ENCODE data around the gene RAP1GAP2. TPM values are rescaled to one million over a fixed set of nuclear protein-coding genes. Genes with fewer than 3 reads are reported as not detected.
A peak's percentile ranks its signal among the peaks of the same experiment; 100 is the strongest.
"Not testable (repeated sequence)": the region's sequence is repeated elsewhere in the genome, so short reads cannot be mapped to it uniquely, and the experiment has no call there.

RAP1GAP2 gene
- polyA plus RNA-seq, 1 donor = 23.1 TPM

DNA sequence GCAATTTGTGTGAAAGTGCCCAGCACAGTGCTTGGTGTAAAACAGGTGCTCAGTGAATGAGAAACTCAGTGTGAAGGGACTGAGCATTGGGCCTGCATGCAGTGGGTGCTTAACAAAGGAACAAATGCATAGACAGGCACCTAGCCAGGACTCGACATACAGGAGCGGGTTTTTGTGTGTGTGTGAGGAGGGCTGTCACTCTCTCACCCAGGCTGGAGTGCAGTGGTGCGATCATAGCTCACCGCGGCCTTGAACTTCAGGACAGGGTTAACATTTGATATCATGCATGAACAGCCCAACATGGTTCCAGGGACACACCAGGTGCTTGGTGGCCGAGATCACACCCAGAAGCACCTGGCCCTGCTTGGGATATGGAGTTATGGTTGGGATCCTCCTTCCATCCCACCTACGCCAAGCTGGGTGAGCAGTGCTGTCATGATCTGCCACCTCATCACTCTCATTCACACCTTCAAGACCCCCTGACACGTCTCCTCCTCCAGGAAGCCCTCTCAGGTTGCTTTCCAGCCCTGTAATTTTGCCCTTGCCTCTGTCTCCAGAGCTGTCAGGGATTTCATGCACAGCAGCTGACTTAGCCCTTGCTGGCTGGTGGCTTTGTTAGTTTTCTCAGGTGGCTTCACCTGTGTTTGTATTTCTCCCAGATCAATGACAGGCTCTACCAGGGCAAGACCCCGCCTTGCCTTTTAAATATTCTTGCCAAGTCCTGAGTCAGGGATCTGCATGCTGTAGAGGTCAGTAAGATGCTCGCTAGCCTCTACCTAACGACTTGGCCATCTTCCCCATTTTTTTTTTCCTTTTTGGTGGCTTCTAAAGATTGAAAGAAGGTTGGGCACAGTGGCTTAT lies 200.8 kb downstream of the RAP1GAP2 start:
- no peak for DNase-seq

DNA sequence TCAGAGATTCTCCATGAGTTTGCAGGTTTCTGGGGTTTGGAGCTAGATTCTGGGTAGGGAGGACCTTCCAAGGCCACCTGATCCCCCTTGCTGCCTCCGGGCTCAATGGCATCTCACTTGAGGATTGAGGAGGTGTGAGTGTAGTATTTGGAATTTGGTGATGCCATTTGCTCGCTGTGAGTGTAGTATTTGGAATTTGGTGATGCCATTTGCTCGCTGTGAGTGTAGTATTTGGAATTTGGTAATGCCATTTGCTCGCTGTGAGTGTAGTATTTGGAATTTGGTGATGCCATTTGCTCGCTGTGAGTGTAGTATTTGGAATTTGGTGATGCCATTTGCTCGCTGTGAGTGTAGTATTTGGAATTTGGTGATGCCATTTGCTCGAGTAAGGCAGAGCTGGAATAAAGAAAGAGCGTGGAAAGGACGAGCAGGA lies 202.2 kb downstream of the RAP1GAP2 start:
- not testable (repeated sequence) for DNase-seq

DNA sequence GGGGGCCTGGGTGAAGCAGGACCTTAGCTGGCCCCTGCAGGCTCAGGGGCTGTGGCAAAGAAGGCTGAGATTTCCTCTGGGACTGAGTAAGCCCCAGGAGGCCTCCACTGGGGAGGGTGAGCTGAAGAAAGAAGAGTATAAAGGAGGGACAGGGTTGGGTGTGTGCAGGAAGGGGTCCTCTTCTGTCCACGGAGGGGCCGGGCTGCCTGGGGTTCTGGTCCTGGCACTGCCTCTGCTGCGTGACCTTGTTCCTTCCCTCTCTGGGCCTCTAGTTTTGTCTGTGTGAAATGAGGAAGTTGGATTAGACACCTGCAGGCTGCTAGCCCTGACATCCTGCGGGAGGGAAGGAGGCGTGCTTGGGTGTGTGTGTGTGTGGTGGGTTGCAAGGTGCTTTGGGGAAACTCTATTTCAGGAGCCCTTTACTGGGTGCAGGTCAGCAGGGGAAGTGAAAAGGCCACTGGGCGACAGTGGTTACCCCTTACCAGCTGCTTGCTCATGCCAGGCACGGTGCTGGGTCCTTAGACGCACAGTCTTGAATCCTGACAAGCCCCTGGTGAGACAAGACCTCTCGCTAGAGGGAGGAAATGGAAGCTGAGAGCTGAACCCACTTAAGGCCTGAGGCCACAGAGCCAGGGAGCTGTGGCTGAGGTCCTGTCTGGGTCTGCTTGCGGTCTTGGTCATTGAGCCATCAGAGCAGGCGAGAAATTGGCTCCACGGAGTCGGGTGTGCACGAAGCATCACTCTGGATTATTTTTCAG lies 206.5 kb downstream of the RAP1GAP2 start:
- no peak for DNase-seq

DNA sequence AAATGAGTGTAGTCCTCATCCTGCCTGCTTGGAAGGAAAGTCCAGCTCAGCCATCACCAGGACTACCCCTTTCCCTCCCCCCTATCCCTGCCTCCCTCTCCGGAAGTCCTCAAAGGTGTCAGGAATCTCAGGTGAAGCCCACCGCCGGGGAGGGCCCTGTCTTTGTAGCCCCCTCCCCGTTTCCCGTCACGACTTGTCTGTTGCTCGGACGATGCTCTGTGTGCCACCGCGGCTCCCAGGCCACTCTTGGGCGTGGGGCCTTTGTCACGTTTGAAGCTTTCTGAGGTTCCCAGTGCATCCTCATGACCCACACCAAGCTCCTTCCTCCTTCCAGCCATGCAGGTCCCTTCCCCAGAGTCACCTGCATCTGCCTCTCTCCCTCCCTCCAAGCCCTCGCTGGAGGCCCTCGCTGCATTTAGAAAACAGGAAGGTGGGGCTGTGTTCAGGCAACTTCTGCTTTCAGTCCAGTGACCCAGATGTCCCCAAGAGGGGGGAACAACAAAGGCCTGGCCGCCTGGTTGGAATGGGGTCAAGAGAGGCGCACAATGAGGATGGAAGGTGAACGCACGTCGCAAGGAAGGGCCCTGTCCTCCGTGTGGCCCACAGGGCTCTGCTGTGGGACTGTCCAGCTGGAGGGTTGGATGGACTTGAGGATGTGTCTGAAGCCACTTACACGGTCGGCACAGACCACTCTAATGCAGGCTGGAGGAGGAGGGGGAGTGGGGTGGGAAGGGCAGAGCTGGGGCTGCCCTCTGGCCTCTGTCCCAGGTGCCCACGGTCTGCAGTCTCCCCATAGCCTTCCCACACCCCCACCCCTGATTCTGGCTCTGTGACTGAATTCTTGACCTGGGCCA lies 207.3 kb downstream of the RAP1GAP2 start:
- DNase-seq = no peak

DNA sequence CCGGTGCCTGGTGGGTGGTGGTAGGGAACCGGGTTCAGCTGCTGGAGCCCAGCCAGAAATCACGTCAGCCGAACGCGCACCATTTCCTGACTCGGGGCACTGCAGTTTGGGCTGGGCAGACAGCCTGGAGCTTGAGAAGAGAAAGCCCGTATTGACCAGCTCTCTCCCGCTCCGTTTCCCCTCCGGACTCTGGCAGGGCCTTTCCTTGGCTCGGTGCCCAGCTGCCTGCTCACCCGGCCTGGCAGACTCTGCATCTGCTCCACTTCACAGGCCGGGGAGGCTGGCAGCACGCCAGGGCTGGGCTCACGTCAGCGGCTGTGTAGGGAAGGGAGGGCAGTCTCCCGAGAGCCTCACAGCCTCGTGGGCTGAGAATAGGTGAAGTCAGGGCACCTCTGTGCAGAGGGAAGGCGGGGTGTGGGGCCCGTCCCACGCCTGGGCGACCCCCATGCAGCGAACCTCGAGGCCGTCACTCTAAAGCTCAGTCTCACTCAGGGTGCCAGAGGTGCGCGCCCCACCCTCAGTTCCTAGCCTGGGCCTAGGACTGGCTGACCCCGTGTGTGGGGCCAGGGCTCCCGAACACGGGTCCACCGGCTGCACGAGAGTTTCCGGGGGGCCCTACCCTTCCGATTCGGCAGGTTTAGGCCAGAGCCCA lies 208.0 kb downstream of the RAP1GAP2 start:
- DNase-seq = peak; percentile 94

DNA sequence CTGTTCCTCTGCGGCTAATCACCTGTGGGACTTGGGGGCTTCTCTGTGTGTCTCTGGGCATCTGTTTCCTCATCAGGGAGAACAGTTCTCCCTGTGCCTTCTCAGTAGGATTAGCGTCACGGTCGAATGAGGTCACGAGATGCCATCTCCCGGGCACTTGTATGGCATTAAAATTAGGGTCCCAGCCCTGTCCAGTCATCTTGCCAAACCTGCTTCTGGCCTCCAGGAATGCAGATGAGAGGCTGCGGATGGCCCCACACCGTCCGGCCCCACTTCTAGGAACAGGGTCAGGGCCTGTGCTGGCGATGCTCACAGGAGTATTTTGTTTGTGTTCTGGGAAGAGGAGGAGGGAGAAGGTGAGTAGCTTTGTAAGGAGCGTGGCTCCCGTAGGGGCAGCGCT lies 208.7 kb downstream of the RAP1GAP2 start:
- no peak for DNase-seq

DNA sequence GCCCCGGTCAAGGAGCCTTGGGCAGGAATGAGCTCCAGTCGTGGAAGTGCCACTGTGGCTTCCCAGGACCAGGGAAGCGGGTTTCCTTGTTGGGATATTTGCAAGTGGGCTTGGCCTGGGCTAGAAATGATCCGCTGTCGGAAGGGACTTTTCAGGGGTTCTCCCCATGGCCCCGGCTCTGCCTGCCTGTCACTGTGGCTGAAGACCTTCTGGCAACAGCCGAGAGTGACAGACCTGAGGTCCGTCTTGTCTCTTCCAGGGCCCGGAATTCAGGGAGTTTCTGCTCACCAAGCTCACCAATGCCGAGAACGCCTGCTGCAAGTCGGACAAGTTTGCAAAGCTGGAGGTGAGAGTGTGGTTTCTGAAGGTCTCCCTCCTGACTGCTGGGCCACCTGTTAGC lies 209.5 kb downstream of the RAP1GAP2 start:
- DNase-seq = no peak

DNA sequence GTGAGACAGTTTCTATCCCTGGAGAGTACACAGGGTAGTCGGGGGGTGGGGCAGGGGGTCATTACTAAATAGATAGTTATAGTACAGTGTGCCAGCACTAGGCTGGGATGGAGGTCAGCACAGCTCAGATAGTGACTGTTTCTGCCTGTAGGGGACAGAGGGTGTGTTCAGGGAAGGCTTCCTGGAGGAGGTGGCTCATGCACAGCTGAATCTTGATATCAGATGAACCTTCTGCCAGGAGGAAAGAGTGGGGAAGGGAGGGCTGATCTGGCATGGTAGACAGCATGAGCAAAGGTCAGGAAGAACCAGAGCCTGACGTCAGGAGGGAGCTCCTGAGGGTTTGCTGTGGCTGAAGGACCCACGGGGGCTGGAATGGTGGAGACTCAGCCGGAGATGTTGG lies 210.6 kb downstream of the RAP1GAP2 start:
- no peak for DNase-seq

DNA sequence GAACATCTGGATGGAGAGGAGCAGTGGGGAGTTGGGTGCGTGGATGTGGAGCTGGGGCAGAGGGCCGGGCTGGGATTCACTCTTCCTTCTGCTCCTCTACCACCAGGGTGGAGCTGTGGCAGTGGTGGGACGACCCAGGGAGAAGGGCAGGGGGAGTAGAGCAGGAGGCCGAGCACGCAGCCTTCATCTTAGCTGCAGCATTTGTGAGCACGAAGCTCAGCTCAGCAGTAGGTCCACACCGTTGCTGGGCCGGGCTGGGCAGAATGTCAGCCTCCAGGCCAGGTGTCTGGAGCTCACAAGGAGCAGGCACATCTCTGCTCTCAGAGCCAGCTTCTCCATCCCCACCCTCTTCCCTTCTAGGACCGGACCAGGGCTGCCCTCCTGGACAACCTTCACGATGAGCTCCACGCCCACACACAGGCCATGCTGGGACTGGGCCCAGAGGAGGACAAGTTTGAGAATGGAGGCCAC lies 211.4 kb downstream of the RAP1GAP2 start:
- DNase-seq = no peak

DNA sequence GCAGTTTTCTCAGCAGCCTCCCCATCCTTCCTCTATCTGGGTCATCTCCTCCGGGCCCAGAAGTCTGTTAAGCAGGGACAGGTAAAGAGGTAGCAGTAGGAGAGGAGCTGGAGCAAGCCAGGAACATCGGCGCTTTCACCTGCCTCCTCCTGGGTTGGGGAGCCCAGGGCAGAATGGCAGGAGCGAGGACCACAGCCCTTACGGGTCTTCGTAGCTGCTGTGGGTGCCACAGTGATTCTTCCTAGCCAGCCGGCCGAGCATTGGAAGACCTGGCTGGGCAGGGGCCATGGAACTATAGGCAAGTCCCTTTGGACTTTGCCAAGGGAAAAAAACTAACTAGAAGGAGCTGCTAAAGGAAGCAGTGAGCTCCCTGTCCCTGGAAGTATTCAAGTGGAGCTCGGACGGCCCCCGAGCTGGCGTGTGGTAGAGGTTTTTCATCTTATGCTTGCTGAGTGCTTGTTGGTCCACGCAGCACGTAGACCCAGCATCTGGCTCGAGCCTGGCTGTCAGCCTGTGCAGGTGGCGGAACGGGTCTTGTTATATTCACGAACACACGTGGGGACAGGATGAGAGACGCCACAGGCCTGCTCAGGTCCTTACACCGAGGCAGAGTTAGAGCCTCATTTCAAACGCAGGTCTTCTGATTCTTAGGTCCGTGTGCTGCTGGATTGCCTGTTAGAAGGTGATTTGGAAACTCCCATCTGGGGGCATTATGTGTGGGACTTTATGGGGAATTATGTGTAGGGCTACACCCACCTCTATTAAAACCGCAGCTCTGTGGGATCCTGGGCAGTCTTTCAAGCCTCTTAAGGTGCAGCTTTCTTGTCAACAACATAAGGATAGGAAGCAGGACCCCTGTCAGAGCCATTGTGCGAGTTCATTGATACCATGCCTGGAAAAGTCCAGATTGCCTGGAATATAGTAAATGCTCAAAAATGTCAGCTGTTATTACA lies 212.4 kb downstream of the RAP1GAP2 start:
- no peak for DNase-seq

DNA sequence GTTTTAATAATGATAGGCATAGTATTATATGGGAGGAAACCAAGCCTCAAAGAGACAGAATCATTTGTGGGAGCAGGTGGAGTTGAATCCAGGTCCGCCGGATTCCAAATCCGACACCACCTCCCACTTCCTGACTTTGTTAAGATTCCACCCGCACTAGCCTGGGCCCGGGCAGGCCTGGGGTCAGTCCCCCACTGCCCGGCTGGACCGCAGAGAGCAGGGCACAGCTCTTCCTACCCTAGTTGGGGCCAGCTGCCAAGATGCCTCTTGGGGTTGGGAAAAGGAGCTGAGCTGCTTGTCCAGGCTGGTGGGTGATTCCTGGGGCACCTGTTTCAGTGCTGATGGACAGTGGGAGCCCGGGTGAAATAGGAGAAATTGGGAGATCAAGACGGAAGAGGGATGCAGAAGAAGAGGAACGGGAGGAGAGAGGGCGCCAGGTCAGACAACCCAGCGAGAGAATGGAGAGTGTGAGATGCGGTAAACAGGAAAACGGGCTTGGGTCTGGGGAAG lies 213.2 kb downstream of the RAP1GAP2 start:
- DNase-seq = no peak

DNA sequence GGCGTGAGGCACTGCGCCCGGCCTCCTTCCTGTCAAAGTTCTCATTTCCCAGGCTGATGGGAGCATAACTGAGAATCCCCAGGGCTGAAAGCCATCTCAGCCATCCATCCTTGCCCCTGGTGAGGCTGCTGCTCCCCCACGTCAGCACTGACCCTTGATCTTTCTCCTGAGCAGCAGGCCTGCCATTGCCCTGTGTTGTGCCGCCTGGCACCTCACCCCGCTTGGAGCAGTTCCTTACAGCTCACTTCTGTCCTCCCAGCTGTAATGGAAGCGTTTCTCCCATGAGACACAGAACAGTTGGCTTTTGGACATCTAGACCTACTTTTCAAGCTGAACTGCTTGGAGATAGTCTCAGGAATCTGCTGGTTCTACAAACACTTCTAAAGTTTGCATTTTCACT lies 215.7 kb downstream of the RAP1GAP2 start:
- DNase-seq = no peak

DNA sequence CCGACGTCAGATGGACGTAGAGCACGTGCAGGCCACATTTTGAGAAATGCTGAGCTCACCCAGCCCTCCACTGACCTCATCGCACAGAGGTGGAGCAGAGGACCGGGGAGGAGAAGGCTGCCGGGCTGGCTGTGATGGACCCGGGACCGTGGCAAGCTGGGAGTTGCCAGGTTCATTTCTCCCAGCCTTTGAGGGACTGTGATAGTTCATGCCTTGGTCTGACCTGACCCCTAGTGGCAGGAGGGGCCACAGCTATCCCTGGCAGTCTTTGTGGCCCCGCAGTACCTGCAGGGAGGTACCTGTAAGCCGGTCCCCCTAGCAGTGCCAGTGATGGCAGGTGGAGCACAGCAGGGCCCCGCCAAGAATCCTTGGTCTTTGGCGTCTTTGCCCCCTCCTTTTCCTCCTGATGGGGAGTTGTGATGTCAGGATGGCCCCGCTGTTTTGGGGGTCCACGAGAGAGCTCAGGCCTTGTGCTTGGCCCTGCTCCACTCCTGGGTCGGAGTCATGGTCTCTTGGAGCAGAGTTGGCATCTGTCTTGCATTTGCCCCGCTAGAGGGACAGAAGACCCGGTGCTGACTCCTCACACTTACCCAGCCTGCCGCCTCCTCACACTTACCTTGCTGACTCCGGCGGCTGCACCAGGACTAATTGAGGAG lies 216.8 kb downstream of the RAP1GAP2 start:
- DNase-seq = peak; percentile 56

DNA sequence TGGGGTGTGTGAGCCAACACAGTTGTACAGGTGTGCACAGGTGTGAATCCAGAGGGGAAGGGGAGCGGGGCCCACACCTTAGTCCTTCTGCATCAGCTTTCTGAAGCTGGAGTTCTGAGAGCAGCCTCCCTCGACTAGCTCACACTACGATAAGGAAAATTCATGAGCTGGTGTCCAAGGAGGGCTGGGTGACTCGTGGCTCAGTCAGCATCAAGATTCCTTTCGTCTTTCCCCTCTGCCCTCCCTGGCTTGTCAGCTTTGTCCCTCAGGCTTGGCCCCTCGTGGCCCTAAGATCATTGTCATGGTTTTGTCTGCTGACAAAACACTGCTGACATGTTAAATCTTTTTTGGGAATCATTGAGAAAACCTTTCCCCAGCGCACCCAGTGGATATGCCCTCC lies 219.7 kb downstream of the RAP1GAP2 start:
- DNase-seq = no peak

DNA sequence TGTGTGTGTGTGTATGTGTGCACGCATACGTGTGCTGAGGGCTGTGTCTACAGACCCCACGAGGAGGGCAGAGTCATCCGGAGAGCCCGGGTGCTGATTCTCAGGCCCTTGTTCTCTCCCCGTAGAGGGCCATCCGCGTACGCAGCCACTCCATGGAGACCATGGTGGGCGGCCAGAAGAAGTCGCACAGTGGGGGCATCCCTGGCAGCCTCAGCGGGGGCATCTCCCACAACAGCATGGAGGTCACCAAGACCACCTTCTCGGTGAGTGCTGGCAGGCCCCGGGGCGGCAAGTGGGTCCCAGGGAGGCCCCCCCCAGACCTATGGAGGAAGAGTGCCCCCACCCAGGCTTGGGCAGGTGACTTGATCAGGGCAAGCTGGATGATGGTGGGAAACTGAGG lies 221.7 kb downstream of the RAP1GAP2 start:
- DNase-seq = no peak

DNA sequence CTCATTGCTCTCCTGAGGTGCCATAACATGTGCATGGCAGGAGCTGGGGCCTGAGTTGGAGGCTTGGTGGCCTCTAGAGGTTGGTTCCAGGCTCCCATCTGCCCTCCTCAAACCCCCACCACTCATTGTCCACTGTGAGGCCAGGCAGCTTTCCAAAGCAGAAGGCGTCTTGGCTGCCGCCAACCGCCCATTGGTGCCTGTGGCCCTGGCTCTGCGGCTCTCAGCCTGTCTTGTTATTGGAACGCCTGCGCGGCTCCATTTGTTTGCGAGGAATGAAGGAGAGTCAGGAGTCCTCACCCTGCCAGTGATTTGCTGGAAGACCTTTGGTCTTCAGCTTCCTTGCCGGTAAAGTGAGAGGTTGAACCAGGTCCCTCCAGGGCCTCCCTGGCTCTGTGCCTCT lies 223.5 kb downstream of the RAP1GAP2 start:
- no peak for DNase-seq

DNA sequence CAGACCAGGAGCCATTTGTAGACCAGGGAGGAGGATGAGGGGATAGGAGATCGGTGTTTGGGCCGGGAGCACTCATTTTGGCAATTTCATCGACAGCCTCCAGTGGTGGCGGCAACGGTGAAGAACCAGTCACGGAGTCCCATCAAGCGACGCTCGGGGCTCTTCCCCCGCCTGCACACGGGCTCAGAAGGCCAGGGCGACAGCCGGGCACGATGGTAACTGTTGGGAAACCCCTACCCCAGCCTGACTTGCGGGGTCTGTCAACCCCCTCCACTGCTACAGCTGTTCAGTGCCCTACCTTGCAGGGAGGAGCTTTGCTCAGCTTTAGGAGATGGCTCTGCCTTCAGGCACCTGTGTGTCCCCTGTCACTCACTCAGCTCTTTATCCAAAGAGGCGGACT lies 224.1 kb downstream of the RAP1GAP2 start:
- DNase-seq = no peak

DNA sequence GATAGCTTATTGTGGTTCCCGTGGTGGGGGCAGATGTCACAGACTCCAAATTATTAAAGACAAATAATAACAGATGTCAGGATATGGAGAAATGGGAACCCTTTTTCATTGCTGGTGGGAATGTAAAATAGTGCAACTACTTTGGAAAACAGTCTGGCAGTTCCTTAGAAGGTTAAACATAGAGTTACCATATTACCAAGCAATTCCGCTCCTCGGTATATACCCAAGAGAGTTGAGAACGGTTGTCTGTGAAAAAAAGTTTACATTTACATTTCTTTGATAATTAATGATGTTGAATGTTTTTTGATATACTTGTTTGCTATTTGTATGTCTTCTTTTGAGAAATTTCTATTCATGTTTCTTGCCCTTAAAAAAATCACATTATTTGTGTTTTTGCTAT lies 226.0 kb downstream of the RAP1GAP2 start:
- no peak for DNase-seq

DNA sequence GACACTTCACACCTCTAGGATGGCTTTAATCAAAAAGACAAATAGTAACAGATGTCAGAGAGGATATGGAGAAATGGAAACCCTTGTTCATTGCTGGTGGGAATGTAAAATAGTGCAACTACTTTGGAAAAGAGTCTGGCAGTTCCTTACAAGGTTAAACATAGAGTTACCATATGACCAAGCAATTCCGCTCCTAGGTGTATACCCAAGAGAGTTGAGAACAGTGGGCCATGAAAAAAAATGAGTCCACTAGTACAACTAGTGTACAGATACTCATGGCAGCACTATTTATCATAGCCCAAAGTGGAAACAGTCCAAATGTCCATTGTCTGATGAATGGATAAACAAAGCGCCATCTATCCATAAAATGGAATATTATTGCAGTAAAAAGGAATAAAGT lies 228.1 kb downstream of the RAP1GAP2 start:
- DNase-seq = no peak

Measured in left kidney (tissue), 2 donors.